Measurements from ENCODE around the gene ZNF536. TPM values are rescaled to one million over a fixed set of nuclear protein-coding genes. Genes with fewer than 3 reads are reported as not detected.

ZNF536 gene
- total RNA-seq, 4 donors from 2014 or later: 1.00 to 7.1 (median 1.8) TPM

DNA sequence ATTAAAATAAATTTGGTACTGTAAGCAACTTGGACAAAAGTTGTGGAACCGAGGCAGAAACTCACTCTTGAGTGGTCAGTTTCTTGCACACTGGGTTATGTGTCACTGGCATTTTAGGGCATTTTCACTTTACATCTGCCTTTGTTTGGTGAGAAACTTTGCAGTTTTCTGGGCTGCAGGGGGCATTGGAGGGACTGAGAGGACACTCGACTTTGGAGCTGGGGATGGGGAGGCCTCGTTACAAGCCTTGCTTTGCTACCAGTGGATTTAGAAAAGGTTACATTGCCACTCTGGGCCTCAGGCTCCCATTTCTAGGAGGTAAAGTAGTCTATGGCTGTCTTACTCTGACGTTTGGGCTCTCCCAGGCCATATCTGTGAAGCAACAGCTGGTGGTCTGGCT is 41.9 kb upstream of the ZNF536 start:
- in situ Hi-C loops (cut with MboI; ENCODE audit: low pct_ligation_motif_present in 1 of 4, low pct_unique_long_range_greater_than_20kb in 1 of 4, low sequenced_read_pairs in 3 of 4): no loop called here
- peaks cover 0 to 5% (median 0%) of the 10 kb centered on the region in 4 donors for H3K4me1 ChIP-seq
- H3K27ac ChIP-seq: no peak overlapping the region
- intact Hi-C loops (cut with DNase I; ENCODE audit: low total_unique reads): loop anchor here (10.0 kb wide), 1 partner anchor 1655 kb away; no protein-coding TSS in a partner anchor
- H3K27me3 ChIP-seq: no peaks in the 10 kb centered on the region
- no peaks in the 10 kb centered on the region for H3K9me3 ChIP-seq
- no peak for TF ChIP-seq EP300 (IDR thresholded peaks at IDR 0.05; ENCODE audit: low read depth)
- TF ChIP-seq, protein P1, sequence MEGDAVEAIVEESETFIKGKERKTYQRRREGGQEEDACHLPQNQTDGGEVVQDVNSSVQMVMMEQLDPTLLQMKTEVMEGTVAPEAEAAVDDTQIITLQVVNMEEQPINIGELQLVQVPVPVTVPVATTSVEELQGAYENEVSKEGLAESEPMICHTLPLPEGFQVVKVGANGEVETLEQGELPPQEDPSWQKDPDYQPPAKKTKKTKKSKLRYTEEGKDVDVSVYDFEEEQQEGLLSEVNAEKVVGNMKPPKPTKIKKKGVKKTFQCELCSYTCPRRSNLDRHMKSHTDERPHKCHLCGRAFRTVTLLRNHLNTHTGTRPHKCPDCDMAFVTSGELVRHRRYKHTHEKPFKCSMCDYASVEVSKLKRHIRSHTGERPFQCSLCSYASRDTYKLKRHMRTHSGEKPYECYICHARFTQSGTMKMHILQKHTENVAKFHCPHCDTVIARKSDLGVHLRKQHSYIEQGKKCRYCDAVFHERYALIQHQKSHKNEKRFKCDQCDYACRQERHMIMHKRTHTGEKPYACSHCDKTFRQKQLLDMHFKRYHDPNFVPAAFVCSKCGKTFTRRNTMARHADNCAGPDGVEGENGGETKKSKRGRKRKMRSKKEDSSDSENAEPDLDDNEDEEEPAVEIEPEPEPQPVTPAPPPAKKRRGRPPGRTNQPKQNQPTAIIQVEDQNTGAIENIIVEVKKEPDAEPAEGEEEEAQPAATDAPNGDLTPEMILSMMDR (IDR thresholded peaks at IDR 0.05): no peak
- no peak for TF ChIP-seq POLR2A (IDR thresholded peaks at IDR 0.05)
- no peaks in the 10 kb centered on the region for H3K36me3 ChIP-seq
- 53 to 56% methylated on average over 3 to 4 of the region's 4 CpGs for WGBS, 2 donors (ENCODE audit: low coverage in 1 of 2)
- no peak for DNase-seq
- no peak overlapping the region for H3K4me3 ChIP-seq

DNA sequence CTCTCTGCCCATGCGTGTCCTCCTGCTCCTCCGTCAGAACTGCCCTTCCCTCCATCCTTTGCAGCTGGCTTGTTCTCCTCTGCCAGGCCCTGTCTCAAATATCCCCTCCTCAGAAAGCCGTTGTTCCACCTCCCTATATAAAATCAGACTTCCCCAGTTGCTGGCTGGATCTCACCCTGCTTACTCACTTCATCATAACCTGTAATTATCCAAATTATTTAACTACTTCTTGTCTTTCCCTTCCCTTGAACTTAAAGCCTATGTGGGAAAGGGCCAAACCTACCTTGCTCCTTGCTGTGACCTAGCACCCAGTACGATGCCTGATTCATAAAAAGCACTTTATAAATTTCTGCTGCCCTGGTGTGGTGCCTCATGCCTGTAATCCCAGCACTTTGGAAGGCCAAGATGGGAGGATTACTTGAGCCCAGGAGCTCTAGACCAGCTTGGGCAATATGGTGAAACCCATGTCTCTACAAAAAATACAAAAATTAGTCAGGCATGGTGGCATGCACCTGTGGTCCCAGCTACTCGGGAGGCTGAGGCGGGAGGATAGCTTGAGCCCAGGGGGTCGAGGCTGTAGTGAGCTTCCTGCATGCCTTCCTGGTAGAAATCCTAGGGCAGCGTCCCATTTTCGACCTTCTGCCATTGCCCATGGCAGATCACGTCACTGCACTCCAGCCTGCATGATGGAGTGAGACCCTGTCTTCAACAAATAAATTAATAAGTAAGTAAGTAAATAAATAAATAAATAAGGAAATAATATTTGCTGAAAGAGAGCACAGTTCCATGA is 39.5 kb upstream of the ZNF536 start:
- 77 to 82% methylated on average over 4 to 10 of the region's 10 CpGs for WGBS, 2 donors (ENCODE audit: low coverage in 1 of 2)
- TF ChIP-seq EP300 (IDR thresholded peaks at IDR 0.05; ENCODE audit: low read depth) (no peak), POLR2A (IDR thresholded peaks at IDR 0.05) (no peak), POLR2AphosphoS5 (IDR thresholded peaks at IDR 0.05) (no peak)
- TF ChIP-seq, protein P1 (IDR thresholded peaks at IDR 0.05): no peak
- H3K27ac ChIP-seq: no peak overlapping the region
- H3K9me3 ChIP-seq: no peaks in the 10 kb centered on the region
- DNase-seq: no peak
- H3K36me3 ChIP-seq: no peaks in the 10 kb centered on the region
- H3K4me3 ChIP-seq: no peak overlapping the region
- no peaks in the 10 kb centered on the region for H3K4me1 ChIP-seq
- intact Hi-C loops (cut with DNase I; ENCODE audit: low total_unique reads): loop anchor here (10.0 kb wide), 1 partner anchor 1658 kb away; no protein-coding TSS in a partner anchor
- in situ Hi-C loops (cut with MboI; ENCODE audit: low pct_ligation_motif_present in 1 of 4, low pct_unique_long_range_greater_than_20kb in 1 of 4, low sequenced_read_pairs in 3 of 4): no loop called here
- H3K27me3 ChIP-seq: no peaks in the 10 kb centered on the region

- no peaks in the 10 kb centered on the region for H3K9me3 ChIP-seq
- in situ Hi-C loops (cut with MboI; ENCODE audit: low pct_ligation_motif_present in 1 of 4, low pct_unique_long_range_greater_than_20kb in 1 of 4, low sequenced_read_pairs in 3 of 4): no loop called here
- no peak for DNase-seq
- no peak overlapping the region for H3K27ac ChIP-seq
- H3K4me3 ChIP-seq: no peak overlapping the region
- no peaks in the 10 kb centered on the region for H3K4me1 ChIP-seq
- 70 to 74% methylated on average over 7 to 12 of the region's 12 CpGs for WGBS, 2 donors (ENCODE audit: low coverage in 1 of 2)
- TF ChIP-seq EP300 (IDR thresholded peaks at IDR 0.05; ENCODE audit: low read depth): no peak
- no peak for TF ChIP-seq POLR2A (IDR thresholded peaks at IDR 0.05)
- intact Hi-C loops (cut with DNase I; ENCODE audit: low total_unique reads): loop anchor here (10.0 kb wide), 1 partner anchor 1659 kb away; no protein-coding TSS in a partner anchor
- H3K27me3 ChIP-seq: no peaks in the 10 kb centered on the region
- no peaks in the 10 kb centered on the region for H3K36me3 ChIP-seq
Observed at GRCh38 chr19:30333291-30334065, 38.7 kb upstream of the ZNF536 start.

DNA sequence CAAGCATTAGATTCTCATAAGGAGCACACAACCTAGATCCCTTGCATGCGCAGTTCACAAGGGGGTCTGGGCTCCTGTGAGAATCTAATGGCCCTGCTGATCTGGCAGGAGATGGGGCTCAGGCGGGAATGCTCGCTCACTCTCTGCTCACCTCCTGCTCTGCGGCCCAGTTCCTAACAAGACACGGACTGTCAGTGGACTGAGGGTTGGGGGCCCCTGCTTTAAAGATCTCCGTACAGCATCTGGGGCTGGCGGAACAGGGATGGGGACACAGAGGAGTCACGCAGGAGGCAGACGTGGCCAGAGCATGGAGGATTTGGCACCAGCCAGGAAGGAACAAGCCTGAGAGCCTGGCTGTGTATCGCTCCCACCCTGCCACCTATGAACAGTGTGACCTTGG is 37.3 kb upstream of the ZNF536 start:
- DNase-seq: no peak
- TF ChIP-seq POLR2AphosphoS5 (IDR thresholded peaks at IDR 0.05): no peak
- TF ChIP-seq POLR2A (IDR thresholded peaks at IDR 0.05): no peak
- no peak for TF ChIP-seq EP300 (IDR thresholded peaks at IDR 0.05; ENCODE audit: low read depth)
- TF ChIP-seq, protein P1 (IDR thresholded peaks at IDR 0.05): no peak
- Histone ChIP-seq H3K4me1 (no peaks in the 10 kb centered on the region), H3K9me3 (no peaks in the 10 kb centered on the region), H3K27ac (no peak overlapping the region), H3K27me3 (no peaks in the 10 kb centered on the region), H3K4me3 (no peak overlapping the region), H3K36me3 (no peaks in the 10 kb centered on the region)
- in situ Hi-C loops (cut with MboI; ENCODE audit: low pct_ligation_motif_present in 1 of 4, low pct_unique_long_range_greater_than_20kb in 1 of 4, low sequenced_read_pairs in 3 of 4): no loop called here
- intact Hi-C loops (cut with DNase I; ENCODE audit: low total_unique reads): loop anchor here (10.0 kb wide), 1 partner anchor 1660 kb away; no protein-coding TSS in a partner anchor
- 87 to 100% methylated on average over 3 to 10 of the region's 10 CpGs for WGBS, 2 donors (ENCODE audit: low coverage in 1 of 2)
